LNCaP clone FGC (cell line): ENCODE results near the gene RAB32.
"Not testable (repeated sequence)": the region's sequence is repeated elsewhere in the genome, so short reads cannot be mapped to it uniquely, and the experiment has no call there.

ENCODE experiments used
- DNase-seq: peaks from one replicate; pipeline ENCODE4 v3.0.0-alpha.2; 2011; ENCODE audit warnings: low read depth
- H3K4me3 ChIP-seq: 2 replicates; pipeline ENCODE4 v1.5.1; 2011; ENCODE audit warnings: mild to moderate bottlenecking, low read depth, low read length, control low read depth
- CTCF ChIP-seq: IDR thresholded peaks from 2 replicates; pipeline ENCODE4 v1.5.1; 2012; ENCODE audit warnings: mild to moderate bottlenecking; ENCODE audit not compliant: control insufficient read depth, insufficient read depth; ENCODE audit errors: extremely low read depth

Gene RAB32

GRCh38 chr6:146550911-146551310 is 7.3 kb downstream of the RAB32 start:
- no peak for DNase-seq
- no peak overlapping the region for H3K4me3 ChIP-seq
- no peak for TF ChIP-seq CTCF

GRCh38 chr6:146551545-146551944 is 7.9 kb downstream of the RAB32 start:
- DNase-seq: no peak
- TF ChIP-seq CTCF: no peak

GRCh38 chr6:146553377-146554135 is 9.9 kb downstream of the RAB32 start:
- DNase-seq: no peak
- no peak overlapping the region for H3K4me3 ChIP-seq
- no peak for TF ChIP-seq CTCF

More at GRCh38 chr6:146551545-146551944, 7.9 kb downstream of the RAB32 start:
- no peak overlapping the region for H3K4me3 ChIP-seq

- no peak overlapping the region for H3K4me3 ChIP-seq
- no peak for DNase-seq
- no peak for TF ChIP-seq CTCF
These were observed 17.0 kb downstream of the RAB32 start for GRCh38 chr6:146560607-146561006.

- not testable (repeated sequence) for DNase-seq, H3K4me3 ChIP-seq
These were observed 23.0 kb downstream of the RAB32 start for GRCh38 chr6:146566661-146567060.

GRCh38 chr6:146568619-146569018 is 25.0 kb downstream of the RAB32 start:
- not testable (repeated sequence) for H3K4me3 ChIP-seq

GRCh38 chr6:146574211-146574610 is 30.6 kb downstream of the RAB32 start:
- TF ChIP-seq CTCF: no peak
- H3K4me3 ChIP-seq: no peak overlapping the region
- DNase-seq: no peak

More at GRCh38 chr6:146568619-146569018, 25.0 kb downstream of the RAB32 start:
- not testable (repeated sequence) for DNase-seq

- no peak for TF ChIP-seq CTCF
- DNase-seq: no peak
- no peak overlapping the region for H3K4me3 ChIP-seq
These were observed 34.4 kb downstream of the RAB32 start for GRCh38 chr6:146578054-146578453.
